H1 (cell line): ENCODE measurements around the gene ZIC1. TPM values are rescaled to one million over a fixed set of nuclear protein-coding genes. Genes with fewer than 3 reads are reported as not detected.

Source experiments
- FOSL1 ChIP-seq: IDR thresholded peaks from 2 replicates; pipeline ENCODE4 v1.6.1; 2011; ENCODE audit warnings: mild to moderate bottlenecking, low read depth, low read length, moderate library complexity; ENCODE audit not compliant: insufficient read depth
- RAD21 ChIP-seq, 2 experiments: IDR thresholded peaks in 1 of 2; conservative IDR thresholded peaks in 1 of 2; 2 replicates each; pipeline ENCODE4 v1.6.1; 2011; ENCODE audit warnings: low read depth in 2 of 2, low read length in 2 of 2, improper control_type of control experiment in 1 of 2, inconsistent platforms in 1 of 2, mild to moderate bottlenecking in 1 of 2, moderate library complexity in 1 of 2
- polyA plus RNA-seq, 7 experiments: library from polyadenylated mRNA; depleted of rRNA in 3 of 7; stranded (reverse) in 5 of 7; unstranded in 2 of 7; fragments of >200 nt in 5 of 7; fragments of 200-250 nt in 2 of 7; gene quantifications; 1 replicate in 5 of 7; 2 replicates in 1 of 7; 4 replicates in 1 of 7; pipeline versions ENCODE4 v1.2.1 to v1.2.3, GENCODE V29; 2011 to 2013; ENCODE audit warnings: missing spikeins in 2 of 7, mixed read lengths in 2 of 7
- total RNA-seq: library from RNA; stranded (reverse); fragmentation: NEBNext Ultra II Directional; extraction: Animal tissue kit (Norgen Biotek cat#: 25700); gene quantifications from 2 replicates; pipeline ENCODE4 v1.2.1, GENCODE V29; 2021

The ZIC1 gene
- total and polyA plus RNA-seq, 2 of the 8 experiments (the other 6 are each of a cell fraction or from before 2014, with no cell fraction given), result 0.80 to 2.2 TPM

GRCh38 chr3:147447224-147447623, 38.1 kb downstream of the ZIC1 start (continued):
- TF ChIP-seq FOSL1 (no peak), RAD21 (IDR thresholded peaks at IDR 0.05 in 1 of 2, conservative IDR thresholded peaks at IDR 0.05 in 1 of 2; ENCODE audit: low read depth in 2 of 2, low read length in 2 of 2) (no peak)
